Ovary (tissue), 9 donors: ENCODE data around the gene TMC8. TPM values are rescaled to one million over a fixed set of nuclear protein-coding genes. Genes with fewer than 3 reads are reported as not detected.

ENCODE experiments used
- DNase-seq, 5 donors: peaks; one replicate each; pipeline ENCODE4 v3.0.0-alpha.2; 2019 to 2020
- H3K27ac ChIP-seq, 2 donors: fragments of 200-600 bp; one replicate each; pipeline versions ENCODE4 v1.5.1 to v1.8.0; 2019 to 2022
- H3K27me3 ChIP-seq: fragments of 200-600 bp; one replicate; pipeline ENCODE4 v1.8.0; 2022
- H3K36me3 ChIP-seq: fragments of 200-600 bp; sonication (generic); one replicate; pipeline ENCODE4 v1.5.1; 2019
- H3K4me1 ChIP-seq: one replicate; pipeline ENCODE4 v1.8.1; 2013; ENCODE audit warnings: mild to moderate bottlenecking, moderate library complexity; ENCODE audit not compliant: insufficient read depth
- H3K4me3 ChIP-seq: fragments of 200-600 bp; sonication (generic); one replicate; pipeline ENCODE4 v1.5.1; 2017
- H3K9me3 ChIP-seq, 2 donors: fragments of 200-600 bp in 1 of 2; sonication (generic) in 1 of 2; one replicate each; pipeline versions ENCODE4 v1.5.1 to v1.8.1; 2013 to 2019; ENCODE audit warnings: mild to moderate bottlenecking in 1 of 2, moderate library complexity in 1 of 2
- CTCF ChIP-seq, 3 donors: fragments of 450-650 bp in 2 of 3; fragments of 200-600 bp in 1 of 3; IDR thresholded peaks; one replicate each; pipeline versions ENCODE4 v1.5.1 to v1.8.0; 2016 to 2022; ENCODE audit warnings: antibody characterized with exemption in 3 of 3, mild to moderate bottlenecking in 1 of 3
- EP300 ChIP-seq: sonication (generic); formaldehyde crosslinking; IDR thresholded peaks from one replicate; pipeline ENCODE4 v1.6.1; 2017; ENCODE audit warnings: antibody characterized with exemption
- POLR2A ChIP-seq: fragments of 450-650 bp; IDR thresholded peaks from one replicate; pipeline ENCODE4 v1.6.1; 2017; ENCODE audit warnings: antibody characterized with exemption, mild to moderate bottlenecking, moderate library complexity
- WGBS, 3 donors: extraction: QIAGEN DNeasy Blood & Tissue Kit in 1 of 3; methylation state at CpG; one replicate each; pipeline versions ENCODE4 v1.1.5 to v1.1.7; 2013 to 2017; 5-methylcytosine and 5-hydroxymethylcytosine counted together
- intact Hi-C, 4 donors: fragments of 100-400 bp; cut with DNase I; formaldehyde crosslinking; loops; one replicate each; pipeline versions ENCODE4 v1.11.0 to v1.15.1; 2022 to 2023
- polyA plus RNA-seq, 2 donors: library from polyadenylated mRNA; stranded (reverse); fragments of 200-250 nt in 1 of 2; fragments of 350-450 nt in 1 of 2; fragmentation: Illumina TruSeq in 1 of 2; extraction: RNeasy Lipid Tissue Mini Kit (QIAGEN cat#74804) in 1 of 2; gene quantifications; one replicate each; pipeline ENCODE4 v1.2.3, GENCODE V29; 2013 to 2014
- total RNA-seq, 7 donors: library from RNA; depleted of rRNA in 2 of 7; stranded (reverse); fragments of >200 nt in 2 of 7; fragmentation: NEBNext Ultra II Directional in 3 of 7; extraction: Animal tissue kit (Norgen Biotek cat#: 25700) in 3 of 7; gene quantifications; one replicate each; pipeline versions ENCODE4 v1.1.0 to v1.2.4, GENCODE V29; 2016 to 2023
- donor health status: DM: no; HTN: no; CAD: no; lungs with moderate emphysema.
- donor health status: DM: no; HTN: no; CAD: no.
- donor health status: Bipolar disorder and iron deficiency.
- donor health status: DM: yes; HTN: yes; CAD: no.
- donor health status: DM: no; HTN: no; CAD: no.
- donor health status: DM: yes; HTN: yes; CAD: no.

The TMC8 gene
- total and polyA plus RNA-seq, 9 donors, result 0.94 to 4.2 (median 2.4) TPM

- Histone ChIP-seq H3K4me1 (peaks cover 15% of the 10 kb centered on the region), H3K36me3 (no peaks in the 10 kb centered on the region), H3K27ac (no peak overlapping the region), H3K4me3 (no peak overlapping the region), H3K27me3 (no peaks in the 10 kb centered on the region), H3K9me3 (no peaks in the 10 kb centered on the region)
- TF ChIP-seq EP300, result no peak
- no peak for TF ChIP-seq CTCF (IDR thresholded peaks at IDR 0.05)
- TF ChIP-seq POLR2A, result no peak
- WGBS, 3 donors, result 34 to 37% (median 36%) methylated on average over 56 to 58 of the region's 58 CpGs
- DNase-seq, result peak; percentile 62 to 82 (median 70)
- intact Hi-C loops, result no loop called here
Measured at GRCh38 chr17:78140169-78141051, 9.8 kb downstream of the TMC8 start.

- TF ChIP-seq EP300, result no peak
- TF ChIP-seq CTCF (IDR thresholded peaks at IDR 0.05), result no peak
- no peak for TF ChIP-seq POLR2A
- Histone ChIP-seq H3K27ac (no peak overlapping the region), H3K4me3 (no peak overlapping the region), H3K36me3 (no peaks in the 10 kb centered on the region), H3K9me3 (no peaks in the 10 kb centered on the region), H3K4me1 (peaks cover 21% of the 10 kb centered on the region), H3K27me3 (no peaks in the 10 kb centered on the region)
- 85 to 90% (median 86%) methylated on average over 20 of the region's 20 CpGs for WGBS, 3 donors
- intact Hi-C loops, result no loop called here
- peak in 1 of 5 donors; percentile 23 for DNase-seq
Measured at GRCh38 chr17:78141437-78142118, 11.0 kb downstream of the TMC8 start.

- no peaks in the 10 kb centered on the region for H3K36me3 ChIP-seq
- peaks cover 21% of the 10 kb centered on the region for H3K4me1 ChIP-seq
- H3K9me3 ChIP-seq, result no peaks in the 10 kb centered on the region
- H3K27me3 ChIP-seq, result no peaks in the 10 kb centered on the region
- WGBS, 3 donors, result 69 to 73% (median 71%) methylated on average over 16 of the region's 16 CpGs
- no peak for TF ChIP-seq CTCF (IDR thresholded peaks at IDR 0.05)
- peak in 1 of 5 donors; percentile 26 for DNase-seq
- no peak overlapping the region for H3K27ac ChIP-seq
- intact Hi-C loops, result no loop called here
- H3K4me3 ChIP-seq, result no peak overlapping the region
Measured at GRCh38 chr17:78142119-78142861, 11.7 kb downstream of the TMC8 start.
